Lung (tissue), 12 donors: Measurements from ENCODE around the gene GP1BB. TPM values are rescaled to one million over a fixed set of nuclear protein-coding genes. Genes with fewer than 3 reads are reported as not detected.

ENCODE experiments used
- ATAC-seq: fragments of 200-7000 bp; cut with Tn5 transposase; one replicate; pipeline ENCODE4 v1.9.1; 2020; ENCODE audit warnings: moderate number of reproducible peaks; ENCODE audit not compliant: insufficient read depth, low FRiP score
- DNase-seq, 3 donors: peaks; one replicate each; pipeline ENCODE4 v3.0.0-alpha.2; 2013 to 2017
- H3K27ac ChIP-seq, 2 donors: one replicate each; pipeline ENCODE4 v1.5.1; 2013; ENCODE audit warnings: mild to moderate bottlenecking in 2 of 2, moderate library complexity in 2 of 2, control low read depth in 1 of 2, inconsistent platforms in 1 of 2, low read depth in 1 of 2, low read length in 1 of 2
- H3K27me3 ChIP-seq, 3 donors: one replicate each; pipeline ENCODE4 v1.5.1; 2013; ENCODE audit warnings: low read length in 2 of 3; ENCODE audit not compliant: control insufficient read depth in 3 of 3, insufficient read depth in 3 of 3
- H3K36me3 ChIP-seq, 4 donors: one replicate each; pipeline ENCODE4 v1.5.1; 2013; ENCODE audit warnings: low read length in 4 of 4, mild to moderate bottlenecking in 1 of 4, moderate library complexity in 1 of 4; ENCODE audit not compliant: control insufficient read depth in 4 of 4, insufficient read depth in 4 of 4
- H3K4me1 ChIP-seq, 5 donors: one replicate each; pipeline ENCODE4 v1.5.1; 2013; ENCODE audit warnings: low read length in 5 of 5, mild to moderate bottlenecking in 2 of 5, moderate library complexity in 1 of 5; ENCODE audit not compliant: control insufficient read depth in 5 of 5, insufficient read depth in 5 of 5
- H3K4me3 ChIP-seq: one replicate; pipeline ENCODE4 v1.5.1; 2013; ENCODE audit warnings: mild to moderate bottlenecking, control low read depth, moderate library complexity
- H3K9ac ChIP-seq, 2 donors: one replicate each; pipeline ENCODE4 v1.5.1; 2013; ENCODE audit warnings: low read length in 2 of 2, control low read depth in 1 of 2; ENCODE audit not compliant: insufficient read depth in 1 of 2
- H3K9me3 ChIP-seq, 4 donors: one replicate each; pipeline ENCODE4 v1.5.1; 2013; ENCODE audit warnings: low read length in 3 of 4, mild to moderate bottlenecking in 1 of 4, moderate library complexity in 1 of 4; ENCODE audit not compliant: control insufficient read depth in 4 of 4, insufficient read depth in 3 of 4
- WGBS, 2 donors: extraction: QIAGEN DNeasy Blood & Tissue Kit; methylation state at CpG; one replicate each; pipeline ENCODE4 v1.1.7; 2013; 5-methylcytosine and 5-hydroxymethylcytosine counted together
- polyA plus RNA-seq, 2 donors: library from polyadenylated mRNA; stranded (reverse); fragments of 200-250 nt; gene quantifications; one replicate each; pipeline ENCODE4 v1.2.1, GENCODE V29; 2013
- total RNA-seq, 2 donors: library from RNA; depleted of rRNA in 1 of 2; stranded (reverse); fragments of >200 nt in 1 of 2; gene quantifications; one replicate each; pipeline ENCODE4 v1.2.1, GENCODE V29; 2014 to 2021
- TF ChIP-seq, protein P1 (sequence below): IDR thresholded peaks from 2 replicates; pipeline ENCODE4 v1.5.1; 2012; ENCODE audit warnings: mild to moderate bottlenecking; ENCODE audit errors: control extremely low read depth, extremely low read depth
- donor health status: control.
- donor health status: control.
- donor health status: Bipolar disorder and iron deficiency.
- donor health status: healthy.
- donor health status: DM: yes; HTN: yes; CAD: no.

Gene GP1BB
- total and polyA plus RNA-seq, 4 donors, result 1.9 to 5.5 (median 3.4) TPM

DNA sequence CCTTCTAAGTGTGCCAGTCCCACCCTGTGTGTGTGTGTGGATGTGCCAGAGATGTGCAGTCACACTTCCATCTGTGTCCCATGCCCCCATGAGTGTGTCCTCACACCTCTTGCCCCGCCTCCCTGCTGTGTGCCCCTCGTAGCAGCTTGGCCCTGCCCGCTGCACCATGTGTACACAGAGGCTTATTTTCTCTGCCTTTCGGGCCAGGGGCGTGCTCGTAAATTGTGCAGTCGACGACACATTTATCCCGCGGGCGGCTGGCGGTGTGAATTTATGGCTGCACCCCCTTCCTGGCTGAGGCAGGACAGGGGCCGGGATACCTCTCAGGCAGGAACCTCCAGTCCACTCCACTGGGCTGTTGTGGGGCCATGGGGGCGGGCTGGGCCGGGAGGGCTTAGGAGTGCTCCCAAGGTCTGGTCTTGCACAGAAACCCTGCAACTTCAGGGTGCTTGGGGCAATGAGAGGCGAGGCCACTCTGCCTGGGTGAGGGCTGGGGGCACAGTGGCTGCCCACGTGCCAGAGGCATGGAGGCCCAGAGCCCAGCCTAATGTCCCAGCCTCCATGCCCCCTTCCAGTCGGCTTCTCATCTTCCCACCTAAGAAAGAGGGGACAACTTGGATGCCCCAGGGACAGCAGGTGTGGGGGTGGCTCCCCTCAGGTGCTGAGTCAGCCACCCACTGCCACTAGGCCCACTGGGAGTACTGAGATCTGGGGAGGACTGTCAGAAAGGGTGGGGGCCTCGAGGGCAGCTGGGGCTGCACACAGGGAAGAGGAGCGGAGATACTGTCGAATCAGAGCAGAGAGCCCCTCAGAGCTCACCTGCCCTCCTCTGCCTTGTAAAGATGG is 12.5 kb downstream of the GP1BB start:
- TF ChIP-seq, protein P1, sequence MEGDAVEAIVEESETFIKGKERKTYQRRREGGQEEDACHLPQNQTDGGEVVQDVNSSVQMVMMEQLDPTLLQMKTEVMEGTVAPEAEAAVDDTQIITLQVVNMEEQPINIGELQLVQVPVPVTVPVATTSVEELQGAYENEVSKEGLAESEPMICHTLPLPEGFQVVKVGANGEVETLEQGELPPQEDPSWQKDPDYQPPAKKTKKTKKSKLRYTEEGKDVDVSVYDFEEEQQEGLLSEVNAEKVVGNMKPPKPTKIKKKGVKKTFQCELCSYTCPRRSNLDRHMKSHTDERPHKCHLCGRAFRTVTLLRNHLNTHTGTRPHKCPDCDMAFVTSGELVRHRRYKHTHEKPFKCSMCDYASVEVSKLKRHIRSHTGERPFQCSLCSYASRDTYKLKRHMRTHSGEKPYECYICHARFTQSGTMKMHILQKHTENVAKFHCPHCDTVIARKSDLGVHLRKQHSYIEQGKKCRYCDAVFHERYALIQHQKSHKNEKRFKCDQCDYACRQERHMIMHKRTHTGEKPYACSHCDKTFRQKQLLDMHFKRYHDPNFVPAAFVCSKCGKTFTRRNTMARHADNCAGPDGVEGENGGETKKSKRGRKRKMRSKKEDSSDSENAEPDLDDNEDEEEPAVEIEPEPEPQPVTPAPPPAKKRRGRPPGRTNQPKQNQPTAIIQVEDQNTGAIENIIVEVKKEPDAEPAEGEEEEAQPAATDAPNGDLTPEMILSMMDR, result no peak
- H3K4me3 ChIP-seq, result no peak overlapping the region
- H3K4me1 ChIP-seq, result peaks cover 0 to 29% (median 0%) of the 10 kb centered on the region in 5 donors
- H3K9me3 ChIP-seq, result no peaks in the 10 kb centered on the region
- no peaks in the 10 kb centered on the region for H3K27me3 ChIP-seq
- no peaks in the 10 kb centered on the region for H3K36me3 ChIP-seq
- H3K27ac ChIP-seq, result no peak overlapping the region
- H3K9ac ChIP-seq, result no peak overlapping the region
- no peak for DNase-seq
- 82 to 84% methylated on average over 21 of the region's 21 CpGs for whole genome bisulfite sequencing, 2 donors
- no peak for ATAC-seq

DNA sequence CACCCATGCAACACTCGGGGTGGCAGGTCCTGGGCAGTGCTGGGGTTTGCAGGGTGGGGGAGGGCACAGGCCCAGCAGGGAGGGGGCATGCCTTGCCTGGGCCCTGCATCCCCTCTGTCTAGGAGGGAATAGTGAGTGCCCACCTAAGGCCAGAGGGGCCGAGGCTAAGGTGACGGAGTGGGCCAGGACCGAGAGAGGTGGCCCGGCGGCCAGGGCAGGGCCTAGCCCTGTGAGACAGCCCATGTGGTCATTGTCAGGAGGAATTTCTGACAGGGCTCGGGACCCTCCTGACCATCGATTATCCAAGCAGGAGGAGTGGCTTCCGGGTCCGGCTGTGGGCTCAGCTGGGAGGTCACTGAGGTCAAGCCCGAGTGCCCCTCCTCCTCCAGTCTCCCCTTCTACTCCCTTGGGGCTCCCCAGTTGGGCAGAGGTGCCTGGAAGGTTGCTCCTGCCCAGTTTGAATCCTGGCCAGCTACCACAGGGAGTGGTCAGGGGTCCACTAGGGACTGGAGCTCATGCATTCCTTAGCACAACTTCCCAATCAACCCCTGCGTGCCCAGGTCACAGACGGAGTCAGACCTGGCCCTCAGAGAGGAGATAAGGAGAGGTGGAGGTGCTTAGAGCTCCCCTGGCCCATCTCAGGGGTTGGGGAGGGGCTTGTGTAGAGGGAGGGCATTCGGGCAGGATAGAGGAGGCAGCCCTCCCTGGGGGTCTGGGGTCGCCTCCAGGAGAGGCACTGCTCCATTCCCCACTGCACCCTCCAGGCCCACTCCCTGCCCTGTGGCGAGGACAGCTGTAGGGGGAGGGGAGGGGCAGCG is 14.7 kb downstream of the GP1BB start:
- Histone ChIP-seq H3K4me3 (no peak overlapping the region), H3K9me3 (no peaks in the 10 kb centered on the region), H3K36me3 (no peaks in the 10 kb centered on the region), H3K4me1 (peaks cover 0 to 27% (median 0%) of the 10 kb centered on the region in 5 donors), H3K27ac (no peak overlapping the region), H3K9ac (no peak overlapping the region), H3K27me3 (no peaks in the 10 kb centered on the region)
- no peak for DNase-seq
- TF ChIP-seq, protein P1, result no peak
- WGBS, 2 donors, result 80 to 82% methylated on average over 17 of the region's 17 CpGs
- ATAC-seq, result no peak

DNA sequence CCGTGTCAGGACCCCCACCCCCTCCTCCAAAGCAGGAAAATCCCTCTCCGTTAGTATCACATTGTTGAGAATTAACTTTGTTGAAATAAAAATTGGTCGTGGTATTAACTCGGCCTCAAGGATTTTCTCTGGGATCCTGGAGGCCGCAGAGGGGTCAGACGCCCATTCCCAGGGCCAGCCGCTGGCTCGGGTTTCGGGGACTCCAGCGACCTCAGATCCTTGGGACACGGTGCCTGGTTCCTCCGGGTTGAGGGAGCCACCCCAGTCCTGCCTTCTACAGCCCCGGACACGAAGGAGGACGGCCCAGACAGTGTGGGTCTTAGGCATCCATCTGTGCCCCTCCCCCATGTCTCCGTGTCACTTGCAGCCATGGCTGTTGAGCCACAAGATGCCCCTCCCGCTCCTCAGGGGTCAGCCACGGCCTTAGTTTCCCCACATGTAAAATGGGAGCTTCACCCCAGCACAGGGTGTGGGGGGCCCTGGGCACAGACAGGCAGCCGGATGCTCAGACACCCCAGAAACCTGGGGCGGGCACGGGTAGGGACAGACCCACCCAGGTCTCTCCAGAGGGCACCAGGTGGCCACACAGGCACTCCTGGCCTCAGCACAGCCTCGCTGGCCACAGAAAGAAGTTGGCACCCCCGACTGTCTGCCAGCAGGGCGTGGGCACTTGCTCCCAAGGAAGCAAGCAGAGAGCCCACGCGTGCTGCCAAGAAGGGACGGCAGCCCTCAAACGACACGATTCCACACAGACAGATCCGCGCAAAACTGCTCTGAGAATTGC is 15.5 kb downstream of the GP1BB start:
- H3K27me3 ChIP-seq, result no peaks in the 10 kb centered on the region
- TF ChIP-seq, protein P1, result no peak
- 66 to 74% methylated on average over 31 of the region's 31 CpGs for WGBS, 2 donors
- no peaks in the 10 kb centered on the region for H3K9me3 ChIP-seq
- peak in 1 of 3 donors; percentile 37 for DNase-seq
- no peaks in the 10 kb centered on the region for H3K36me3 ChIP-seq
- H3K27ac ChIP-seq, result no peak overlapping the region
- H3K9ac ChIP-seq, result no peak overlapping the region
- no peak for ATAC-seq
- peaks cover 0 to 27% (median 0%) of the 10 kb centered on the region in 5 donors for H3K4me1 ChIP-seq
- H3K4me3 ChIP-seq, result no peak overlapping the region
